Measurements from ENCODE around the gene DPEP3.

GRCh38 chr16:68013440-68013839, 33.1 kb upstream of the DPEP3 start:
- no peak for TF ChIP-seq CTCF (IDR thresholded peaks at IDR 0.05)
- TF ChIP-seq POLR2A (IDR thresholded peaks at IDR 0.05), result no peak
- no peak for TF ChIP-seq POLR2AphosphoS5 (IDR thresholded peaks at IDR 0.05)
- TF ChIP-seq EP300 (IDR thresholded peaks at IDR 0.05), result no peak

Measured in stomach (tissue), 4 donors.